AG04450 (cell line): ENCODE data around the gene GPC3. TPM values are rescaled to one million over a fixed set of nuclear protein-coding genes. Genes with fewer than 3 reads are reported as not detected.

Experiments
- CTCF ChIA-PET: fragments of 300-600, 350-600 bp; formaldehyde crosslinking; extraction: SDS; loops from one replicate; lab custom pipeline; 2022; ENCODE audit warnings: antibody characterized with exemption, inconsistent platforms; lab: Charles Lee
- POLR2A ChIA-PET: fragments of 350-600 bp; formaldehyde crosslinking; extraction: SDS; loops from one replicate; lab custom pipeline; 2021; ENCODE audit warnings: antibody characterized with exemption, inconsistent platforms; lab: Yijun Ruan, JAX
- DNase-seq: peaks from one replicate; pipeline ENCODE4 v3.0.0-alpha.2; 2011; ENCODE audit warnings: low read depth, low spot score
- H3K27ac ChIP-seq: one replicate; pipeline ENCODE4 v1.5.1; 2012; ENCODE audit warnings: low read depth, low read length, control low read depth
- H3K27me3 ChIP-seq: one replicate; pipeline ENCODE4 v1.6.0; 2012; ENCODE audit warnings: low read length; ENCODE audit not compliant: control insufficient read depth, insufficient read depth
- H3K4me3 ChIP-seq: 2 replicates; pipeline ENCODE4 v1.5.1; 2011; ENCODE audit warnings: mild to moderate bottlenecking, low read depth, low read length, control low read depth
- H3K9me3 ChIP-seq: 2 replicates; pipeline ENCODE4 v1.5.1; 2012; ENCODE audit warnings: low read length; ENCODE audit not compliant: control insufficient read depth, insufficient read depth
- polyA plus RNA-seq: library from polyadenylated mRNA; depleted of rRNA; stranded (reverse); fragments of >200 nt; gene quantifications from 2 replicates; pipeline ENCODE4 v1.2.3, GENCODE V29; 2011
- TF ChIP-seq, protein P1 (sequence below): IDR thresholded peaks from 2 replicates; pipeline ENCODE4 v1.5.1; 2011; ENCODE audit warnings: low read depth, low read length, control low read depth, inconsistent platforms

The GPC3 gene
- polyA plus RNA-seq, 1 experiment: not detected

DNA sequence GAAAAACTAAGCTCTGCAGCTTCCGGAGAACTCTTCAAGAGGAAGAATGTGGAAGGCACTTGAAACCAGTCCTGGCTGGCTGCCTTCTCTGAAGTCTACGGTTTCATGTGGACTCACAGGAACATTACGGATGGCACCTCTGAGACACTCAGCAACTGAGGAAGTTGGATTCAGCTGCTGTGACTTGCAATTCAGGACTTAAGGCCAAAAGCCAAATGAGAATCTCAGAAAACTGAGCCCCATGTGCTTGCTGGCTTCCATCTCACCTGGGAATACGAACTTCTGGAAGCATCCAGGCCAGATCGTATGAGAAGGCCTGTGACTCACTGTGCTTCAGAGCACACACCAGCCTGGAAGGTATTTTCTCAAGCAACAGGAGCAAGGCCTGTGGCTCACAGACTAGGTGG is 462.3 kb downstream of the GPC3 start:
- no peak for DNase-seq
- TF ChIP-seq, protein P1, sequence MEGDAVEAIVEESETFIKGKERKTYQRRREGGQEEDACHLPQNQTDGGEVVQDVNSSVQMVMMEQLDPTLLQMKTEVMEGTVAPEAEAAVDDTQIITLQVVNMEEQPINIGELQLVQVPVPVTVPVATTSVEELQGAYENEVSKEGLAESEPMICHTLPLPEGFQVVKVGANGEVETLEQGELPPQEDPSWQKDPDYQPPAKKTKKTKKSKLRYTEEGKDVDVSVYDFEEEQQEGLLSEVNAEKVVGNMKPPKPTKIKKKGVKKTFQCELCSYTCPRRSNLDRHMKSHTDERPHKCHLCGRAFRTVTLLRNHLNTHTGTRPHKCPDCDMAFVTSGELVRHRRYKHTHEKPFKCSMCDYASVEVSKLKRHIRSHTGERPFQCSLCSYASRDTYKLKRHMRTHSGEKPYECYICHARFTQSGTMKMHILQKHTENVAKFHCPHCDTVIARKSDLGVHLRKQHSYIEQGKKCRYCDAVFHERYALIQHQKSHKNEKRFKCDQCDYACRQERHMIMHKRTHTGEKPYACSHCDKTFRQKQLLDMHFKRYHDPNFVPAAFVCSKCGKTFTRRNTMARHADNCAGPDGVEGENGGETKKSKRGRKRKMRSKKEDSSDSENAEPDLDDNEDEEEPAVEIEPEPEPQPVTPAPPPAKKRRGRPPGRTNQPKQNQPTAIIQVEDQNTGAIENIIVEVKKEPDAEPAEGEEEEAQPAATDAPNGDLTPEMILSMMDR: no peak
- no peak overlapping the region for H3K4me3 ChIP-seq
- H3K27me3 ChIP-seq: no peaks in the 10 kb centered on the region
- ChIA-PET CTCF (no interaction called here), POLR2A (no interaction called here)
- H3K27ac ChIP-seq: no peak overlapping the region
- no peaks in the 10 kb centered on the region for H3K9me3 ChIP-seq

DNA sequence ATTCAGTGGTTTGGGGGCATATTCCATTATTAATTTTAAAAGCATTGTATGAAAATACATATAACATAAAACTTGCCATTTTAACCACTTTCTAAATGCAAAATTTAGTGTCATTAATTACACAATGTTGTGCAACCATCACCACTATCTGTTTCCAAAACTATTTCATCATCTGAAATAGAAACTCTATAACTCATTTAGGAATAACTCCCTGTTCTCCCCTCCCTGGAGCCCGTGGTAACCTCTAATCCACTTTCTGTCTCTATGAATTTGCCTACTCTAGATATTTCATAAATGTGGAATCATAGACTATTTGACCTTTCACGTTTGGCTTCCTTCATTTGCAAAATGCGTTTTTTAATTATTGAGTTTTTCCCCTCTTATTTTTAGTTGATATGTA is 468.7 kb downstream of the GPC3 start:
- no peak overlapping the region for H3K27ac ChIP-seq
- POLR2A ChIA-PET: no interaction called here
- no peak overlapping the region for H3K4me3 ChIP-seq
- no peaks in the 10 kb centered on the region for H3K9me3 ChIP-seq
- no peaks in the 10 kb centered on the region for H3K27me3 ChIP-seq
- no peak for DNase-seq
- CTCF ChIA-PET: no interaction called here
- TF ChIP-seq, protein P1: no peak

DNA sequence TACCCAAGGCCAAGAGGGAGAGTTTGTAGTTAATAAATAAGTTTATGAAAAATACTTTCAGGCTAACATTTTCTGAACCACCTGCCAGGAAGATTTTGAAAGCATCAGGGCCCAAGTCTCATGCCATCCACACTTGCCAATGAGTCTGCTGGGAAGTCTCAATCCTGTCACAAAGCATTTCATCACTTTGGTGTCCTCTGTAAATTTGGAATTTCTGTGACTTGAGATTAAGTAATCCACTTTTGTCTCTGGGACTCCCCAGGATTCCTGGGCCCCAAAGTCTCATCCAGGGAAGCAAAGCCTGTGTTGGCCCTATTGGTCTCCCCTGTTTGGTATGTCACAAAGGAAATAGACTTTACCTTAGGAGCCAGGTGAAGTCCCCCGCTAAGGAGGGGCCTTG is 470.9 kb downstream of the GPC3 start:
- ChIA-PET POLR2A (no interaction called here), CTCF (no interaction called here)
- no peak for DNase-seq
- no peaks in the 10 kb centered on the region for H3K9me3 ChIP-seq
- H3K27ac ChIP-seq: no peak overlapping the region
- TF ChIP-seq, protein P1: no peak
- no peaks in the 10 kb centered on the region for H3K27me3 ChIP-seq
- H3K4me3 ChIP-seq: no peak overlapping the region

DNA sequence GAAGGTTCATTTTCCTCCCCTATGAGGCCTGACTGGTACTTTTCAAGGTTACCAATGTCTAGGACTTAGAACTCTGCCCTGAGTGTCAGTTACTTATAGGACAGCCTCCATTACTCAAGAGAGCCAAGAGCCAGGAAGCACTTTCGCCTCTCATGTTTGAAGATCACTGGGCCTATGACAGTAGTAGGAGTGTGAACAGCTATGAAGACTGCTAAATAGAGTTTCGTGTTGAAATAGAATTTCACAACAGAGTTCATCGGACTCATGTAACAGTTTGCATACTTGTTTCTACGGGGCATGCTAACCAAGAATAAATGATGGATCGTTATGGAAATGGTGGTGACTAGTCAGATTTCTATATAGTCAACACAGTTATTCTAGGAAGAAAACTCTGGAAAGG is 472.3 kb downstream of the GPC3 start:
- Histone ChIP-seq H3K4me3 (no peak overlapping the region), H3K27me3 (no peaks in the 10 kb centered on the region), H3K27ac (no peak overlapping the region), H3K9me3 (no peaks in the 10 kb centered on the region)
- TF ChIP-seq, protein P1: no peak
- ChIA-PET CTCF (no interaction called here), POLR2A (no interaction called here)
- no peak for DNase-seq

DNA sequence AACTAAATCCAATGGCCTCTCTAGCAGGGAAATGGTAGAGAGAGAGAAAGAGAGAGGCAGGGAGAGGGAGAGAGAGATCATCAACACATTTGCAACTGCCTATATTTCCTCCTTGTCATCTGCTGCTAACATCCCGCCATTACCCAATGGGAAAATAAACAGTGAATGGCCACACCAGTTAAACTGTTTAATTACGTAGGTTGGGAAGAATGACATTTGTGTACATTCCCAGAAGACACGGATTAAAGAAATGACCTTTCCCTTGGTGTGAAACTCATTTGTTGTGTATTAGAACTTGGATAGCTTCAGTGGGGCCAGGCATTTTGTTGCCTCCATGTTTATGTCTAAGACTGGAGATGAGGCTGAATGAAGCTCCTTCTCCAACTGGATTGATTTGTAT is 474.4 kb downstream of the GPC3 start:
- ChIA-PET CTCF (no interaction called here), POLR2A (no interaction called here)
- H3K4me3 ChIP-seq: no peak overlapping the region
- no peaks in the 10 kb centered on the region for H3K27me3 ChIP-seq
- no peak for DNase-seq
- no peak overlapping the region for H3K27ac ChIP-seq
- H3K9me3 ChIP-seq: no peaks in the 10 kb centered on the region
- TF ChIP-seq, protein P1: no peak
